SU-DHL-6 (cell line): Measurements from ENCODE around the gene CRIP2.

ENCODE experiments used
- H2AFZ ChIP-seq: fragments of 200-600 bp; sonication (generic); 2 replicates; pipeline ENCODE4 v1.6.1; 2014; ENCODE audit warnings: low read depth, mild to moderate bottlenecking, moderate library complexity, mixed read lengths, antibody characterized with exemption, low read length; ENCODE audit not compliant: severe bottlenecking
- H3F3A ChIP-seq: fragments of 200-600 bp; shearing (Covaris generic); 2 replicates; pipeline ENCODE4 v1.6.0; 2016; ENCODE audit warnings: antibody characterized with exemption, mild to moderate bottlenecking; ENCODE audit not compliant: insufficient read depth
- H3K27ac ChIP-seq: fragments of 200-600 bp; sonication (generic); 2 replicates; pipeline ENCODE4 v1.5.1; 2016; ENCODE audit warnings: low read depth, mild to moderate bottlenecking, low read length, moderate library complexity, mixed read lengths
- H3K27me3 ChIP-seq: fragments of 200-600 bp; sonication (generic), shearing (Covaris generic); 2 replicates; pipeline ENCODE4 v1.6.0; 2014; ENCODE audit warnings: mild to moderate bottlenecking, low read length
- H3K36me3 ChIP-seq: fragments of 200-600 bp; sonication (generic); 2 replicates; pipeline ENCODE4 v1.6.1; 2014; ENCODE audit warnings: mild to moderate bottlenecking, low read length, mixed read lengths
- H3K4me2 ChIP-seq: fragments of 300-600, 200-600 bp; shearing (Covaris generic), sonication (generic); 2 replicates; pipeline ENCODE4 v1.6.0; 2014; ENCODE audit warnings: low read length, low read depth, mild to moderate bottlenecking; ENCODE audit not compliant: poor library complexity, severe bottlenecking
- H3K4me3 ChIP-seq: fragments of 200-600 bp; sonication (generic); 2 replicates; pipeline ENCODE4 v1.5.1; 2014; ENCODE audit warnings: antibody characterized with exemption, low read length, mild to moderate bottlenecking, mixed read lengths; ENCODE audit not compliant: insufficient read depth, poor library complexity, severe bottlenecking
- H3K79me2 ChIP-seq: fragments of 200-600 bp; sonication (generic); 2 replicates; pipeline ENCODE4 v1.6.1; 2014; ENCODE audit warnings: mild to moderate bottlenecking, low read length, moderate library complexity; ENCODE audit not compliant: insufficient read depth
- H3K9ac ChIP-seq: fragments of 200-600 bp; sonication (generic); 2 replicates; pipeline ENCODE4 v1.7.0; 2014; ENCODE audit warnings: mild to moderate bottlenecking, low read length
- H3K9me2 ChIP-seq: fragments of 200-600 bp; sonication (generic); replicated peaks from 2 replicates; pipeline ENCODE4 v1.6.1; 2014; ENCODE audit warnings: low read length; ENCODE audit not compliant: insufficient read depth
- H3K9me3 ChIP-seq: fragments of 200-600 bp; sonication (generic); 2 replicates; pipeline ENCODE4 v1.6.1; 2014; ENCODE audit warnings: low read length, mixed read lengths; ENCODE audit not compliant: insufficient read depth
- H4K20me1 ChIP-seq: fragments of 200-600 bp; sonication (generic); 2 replicates; pipeline ENCODE4 v1.6.1; 2014; ENCODE audit warnings: low read depth, mild to moderate bottlenecking, antibody characterized with exemption, low read length, moderate library complexity, mixed read lengths
- CTCF ChIP-seq: fragments of 200-600 bp; sonication (generic); IDR thresholded peaks from one replicate; pipeline ENCODE4 v1.5.1; 2017; ENCODE audit warnings: antibody characterized with exemption, mild to moderate bottlenecking, low read length, moderate library complexity; ENCODE audit not compliant: insufficient read depth, poor library complexity, severe bottlenecking
- EZH2phosphoT487 ChIP-seq: fragments of 200-600 bp; sonication (generic), shearing (Covaris generic); conservative IDR thresholded peaks from 2 replicates; pipeline ENCODE4 v1.6.1; 2018; ENCODE audit warnings: mild to moderate bottlenecking, antibody characterized with exemption, low read length, moderate library complexity, mixed read lengths

The CRIP2 gene

GRCh38 chr14:105461903-105462302 lies 12.7 kb upstream of the CRIP2 start:
- no peaks in the 10 kb centered on the region for H3K9me3 ChIP-seq
- H3K79me2 ChIP-seq, result no peaks in the 10 kb centered on the region
- no peak overlapping the region for H2AFZ ChIP-seq
- no peaks in the 10 kb centered on the region for H4K20me1 ChIP-seq
- H3K4me3 ChIP-seq, result no peak overlapping the region
- H3K9me2 ChIP-seq, result no peaks in the 10 kb centered on the region
- H3F3A ChIP-seq, result no peaks in the 10 kb centered on the region
- no peak for TF ChIP-seq EZH2phosphoT487
- no peak for TF ChIP-seq CTCF
- H3K27me3 ChIP-seq, result no peaks in the 10 kb centered on the region
- no peaks in the 10 kb centered on the region for H3K36me3 ChIP-seq
- no peak overlapping the region for H3K27ac ChIP-seq
- no peak overlapping the region for H3K9ac ChIP-seq
- H3K4me2 ChIP-seq, result no peak overlapping the region

- no peak overlapping the region for H3K4me2 ChIP-seq
- H3K9me2 ChIP-seq, result no peaks in the 10 kb centered on the region
- TF ChIP-seq EZH2phosphoT487 (no peak), CTCF (no peak)
- no peak overlapping the region for H2AFZ ChIP-seq
- H3K36me3 ChIP-seq, result no peaks in the 10 kb centered on the region
- H3K9me3 ChIP-seq, result no peaks in the 10 kb centered on the region
- H3K27ac ChIP-seq, result no peak overlapping the region
- H4K20me1 ChIP-seq, result no peaks in the 10 kb centered on the region
- no peaks in the 10 kb centered on the region for H3K79me2 ChIP-seq
- no peaks in the 10 kb centered on the region for H3F3A ChIP-seq
- H3K27me3 ChIP-seq, result no peaks in the 10 kb centered on the region
- no peak overlapping the region for H3K4me3 ChIP-seq
- H3K9ac ChIP-seq, result no peak overlapping the region
These were observed 10.1 kb upstream of the CRIP2 start for GRCh38 chr14:105464501-105464900.

GRCh38 chr14:105465209-105466031 lies 9.2 kb upstream of the CRIP2 start:
- Histone ChIP-seq H3K27ac (no peak overlapping the region), H4K20me1 (no peaks in the 10 kb centered on the region), H3K9me3 (no peaks in the 10 kb centered on the region), H3K79me2 (no peaks in the 10 kb centered on the region), H3F3A (peaks cover 3% of the 10 kb centered on the region), H3K27me3 (no peaks in the 10 kb centered on the region), H3K9me2 (no peaks in the 10 kb centered on the region), H3K9ac (no peak overlapping the region), H3K4me2 (no peak overlapping the region), H2AFZ (no peak overlapping the region), H3K36me3 (no peaks in the 10 kb centered on the region), H3K4me3 (no peak overlapping the region)
- TF ChIP-seq CTCF (no peak), EZH2phosphoT487 (no peak)
